ENCODE data around the gene CD2. TPM values are rescaled to one million over a fixed set of nuclear protein-coding genes. Genes with fewer than 3 reads are reported as not detected.

The CD2 gene
- total RNA-seq, 2 experiments from 2014 or later = 382 to 383 TPM

DNA sequence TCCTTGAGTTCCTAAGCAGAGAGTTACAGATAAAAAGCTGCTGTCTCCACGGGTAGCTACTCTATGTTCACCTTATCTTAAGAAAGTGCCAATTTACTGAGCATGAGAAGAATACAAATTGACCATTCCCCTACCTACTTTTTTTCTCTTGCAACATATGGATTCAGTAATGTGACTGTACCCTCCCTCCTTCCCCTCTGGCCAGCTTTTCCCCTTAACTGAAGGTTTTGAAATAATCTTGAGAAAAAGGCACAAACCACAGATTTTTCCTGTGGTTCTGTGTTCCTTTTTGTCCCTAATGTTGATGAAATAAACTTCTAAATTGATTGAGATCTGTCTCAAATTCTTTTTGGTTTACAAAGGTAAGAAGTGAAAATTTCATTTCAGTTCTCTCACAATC, 2.6 kb upstream of the CD2 start:
- POLR2A ChIA-PET = interaction anchor here (0.8 to 9.8 kb wide), 6 partner anchors 8 to 49 kb away, joined by 3 to 150 read pairs (median 4); no protein-coding TSS in a partner anchor

DNA sequence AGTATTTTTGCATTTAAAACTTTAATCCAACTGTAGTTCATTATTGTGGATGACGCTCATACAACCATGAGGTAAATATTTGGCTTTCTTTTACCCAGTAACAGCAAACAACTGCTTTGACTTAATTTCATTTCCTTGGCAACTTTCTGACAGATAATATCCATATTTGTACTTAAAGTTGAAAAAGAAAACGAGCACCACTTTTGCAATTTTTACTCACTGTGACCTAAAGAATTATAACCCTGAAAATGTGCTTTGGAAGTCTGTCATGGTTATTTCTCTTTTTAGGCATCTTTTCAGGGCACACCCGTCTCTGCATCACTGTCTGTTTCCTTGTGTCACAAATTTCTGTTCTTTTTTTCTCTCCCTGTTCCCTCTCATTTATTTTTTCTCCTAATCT, 918 bp upstream of the CD2 start:
- CTCF ChIA-PET = interaction anchor here (1.8 kb wide), 1 partner anchor 15 kb away, joined by 11 read pairs; no protein-coding TSS in a partner anchor
- POLR2A ChIA-PET = interaction anchor here (4.4 to 9.8 kb wide), 3 partner anchors 13 to 53 kb away, joined by 65 to 150 read pairs (median 84); no protein-coding TSS in a partner anchor

More for the DNA sequence above, 2.6 kb upstream of the CD2 start:
- CTCF ChIA-PET = interaction anchor here (1.1 to 1.8 kb wide), 3 partner anchors 11 to 13 kb away, joined by 4 to 10 read pairs (median 5); no protein-coding TSS in a partner anchor

DNA sequence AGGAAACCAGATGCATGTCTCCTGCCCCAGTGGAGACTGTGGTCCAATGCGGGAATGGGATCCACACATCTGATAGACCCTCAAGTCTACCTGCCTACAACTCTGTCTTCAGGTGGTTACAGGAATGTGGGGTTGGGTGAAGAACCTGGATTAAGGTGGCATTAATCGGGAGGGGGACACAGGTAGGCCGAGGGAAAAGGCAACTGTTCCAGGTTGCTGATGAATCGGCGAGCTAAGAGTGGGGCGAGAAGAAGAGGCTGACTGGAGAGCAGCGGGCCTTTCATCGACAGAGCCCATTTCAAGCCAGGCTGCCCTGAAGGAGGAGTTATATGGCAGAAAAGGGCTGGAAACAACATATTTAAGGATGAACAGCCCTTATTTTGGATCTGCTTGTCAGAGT, 836 bp downstream of the CD2 start:
- ChIA-PET POLR2A (interaction anchor here (1.0 to 9.8 kb wide), 7 partner anchors 11 to 55 kb away, joined by 3 to 150 read pairs (median 12); no protein-coding TSS in a partner anchor), CTCF (interaction anchor here (0.6 to 2.7 kb wide), 7 partner anchors 9 to 52 kb away, joined by 3 to 21 read pairs (median 5); no protein-coding TSS in a partner anchor)

DNA sequence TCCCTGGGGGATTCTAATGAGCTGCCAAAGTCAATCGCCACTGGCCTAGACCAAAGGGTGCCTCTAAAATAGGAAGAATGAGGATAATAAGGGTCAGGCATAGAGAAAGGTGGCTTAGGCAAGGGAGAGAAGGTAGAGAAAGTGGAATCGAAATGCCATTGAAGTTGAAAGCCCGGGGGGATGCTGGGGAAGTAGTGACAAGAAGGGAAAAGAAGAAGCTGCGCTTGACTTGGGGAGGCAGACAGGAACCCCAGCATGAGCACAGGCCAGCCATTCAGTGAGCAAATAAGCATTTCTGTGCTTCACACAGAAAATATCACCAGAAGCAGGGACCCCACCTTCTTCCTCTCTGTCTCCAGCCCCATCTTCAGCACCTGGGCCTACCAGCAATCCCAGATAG, 1.5 kb downstream of the CD2 start:
- ChIA-PET CTCF (interaction anchor here (1.2 to 2.7 kb wide), 5 partner anchors 9 to 51 kb away, joined by 3 to 21 read pairs (median 6); no protein-coding TSS in a partner anchor), POLR2A (interaction anchor here (1.0 to 9.8 kb wide), 7 partner anchors 11 to 53 kb away, joined by 3 to 150 read pairs (median 12); no protein-coding TSS in a partner anchor)

DNA sequence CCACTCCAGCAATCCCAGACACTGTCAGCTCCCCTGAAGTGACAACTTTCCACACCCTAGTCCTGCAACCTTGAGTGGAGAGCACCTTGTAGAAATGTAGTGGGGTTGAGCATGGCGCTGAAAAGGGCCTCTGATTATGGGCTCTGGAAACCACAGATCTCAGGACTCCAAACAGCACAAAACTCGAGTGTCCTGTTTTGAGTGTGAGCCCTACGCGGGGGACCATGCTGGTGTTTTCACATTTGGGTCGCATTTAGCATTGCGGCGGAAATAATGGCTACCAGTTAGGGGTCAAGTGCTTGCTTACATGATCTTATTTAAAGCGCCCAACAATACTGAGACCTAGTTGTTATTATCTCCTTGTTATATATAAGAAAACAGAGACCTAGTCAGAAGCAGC, 1.9 kb downstream of the CD2 start:
- CTCF ChIA-PET = interaction anchor here (0.6 to 2.7 kb wide), 7 partner anchors 8 to 49 kb away, joined by 3 to 21 read pairs (median 4); no protein-coding TSS in a partner anchor
- POLR2A ChIA-PET = interaction anchor here (0.6 to 9.8 kb wide), 8 partner anchors 10 to 53 kb away, joined by 3 to 150 read pairs (median 9); no protein-coding TSS in a partner anchor

DNA sequence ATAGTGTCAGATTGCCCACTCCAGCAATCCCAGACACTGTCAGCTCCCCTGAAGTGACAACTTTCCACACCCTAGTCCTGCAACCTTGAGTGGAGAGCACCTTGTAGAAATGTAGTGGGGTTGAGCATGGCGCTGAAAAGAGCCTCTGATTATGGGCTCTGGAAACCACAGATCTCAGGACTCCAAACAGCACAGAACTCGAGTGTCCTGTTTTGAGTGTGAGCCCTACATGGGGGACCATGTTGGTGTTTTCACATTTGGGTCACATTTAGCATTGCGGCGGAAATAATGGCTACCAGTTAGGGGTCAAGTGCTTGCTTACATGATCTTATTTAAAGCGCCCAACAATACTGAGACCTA, 4.2 kb downstream of the CD2 start:
- CTCF ChIA-PET = interaction anchor here (1.3 to 2.6 kb wide), 3 partner anchors 11 to 21 kb away, joined by 3 to 13 read pairs (median 4); no protein-coding TSS in a partner anchor
- POLR2A ChIA-PET = interaction anchor here (1.2 to 9.8 kb wide), 7 partner anchors 8 to 58 kb away, joined by 3 to 150 read pairs (median 6); no protein-coding TSS in a partner anchor

DNA sequence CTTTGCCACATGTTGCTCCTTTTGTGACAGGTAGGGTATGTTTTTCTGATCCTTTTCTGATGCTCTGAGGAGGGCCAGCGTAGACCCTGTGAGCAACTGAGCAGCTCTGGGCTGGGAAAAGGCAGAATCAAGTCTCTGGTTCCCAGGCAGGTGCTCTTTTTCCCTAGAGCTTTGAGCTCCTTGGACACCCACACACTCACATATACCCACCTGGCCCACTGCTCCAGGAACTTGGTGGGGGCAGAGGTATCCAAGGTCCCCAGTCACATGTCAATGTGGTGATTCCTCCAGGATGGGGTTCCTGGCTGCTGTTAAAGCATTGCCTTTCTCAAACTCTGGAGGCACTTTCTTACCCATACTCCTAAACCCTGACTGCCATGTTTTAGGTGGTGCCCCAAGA, 5.4 kb downstream of the CD2 start:
- ChIA-PET CTCF (interaction anchor here (1.8 to 2.6 kb wide), 2 partner anchors 10 to 22 kb away, joined by 4 to 13 read pairs; no protein-coding TSS in a partner anchor), POLR2A (interaction anchor here (0.8 to 9.8 kb wide), 7 partner anchors 7 to 57 kb away, joined by 3 to 150 read pairs (median 6); no protein-coding TSS in a partner anchor)

DNA sequence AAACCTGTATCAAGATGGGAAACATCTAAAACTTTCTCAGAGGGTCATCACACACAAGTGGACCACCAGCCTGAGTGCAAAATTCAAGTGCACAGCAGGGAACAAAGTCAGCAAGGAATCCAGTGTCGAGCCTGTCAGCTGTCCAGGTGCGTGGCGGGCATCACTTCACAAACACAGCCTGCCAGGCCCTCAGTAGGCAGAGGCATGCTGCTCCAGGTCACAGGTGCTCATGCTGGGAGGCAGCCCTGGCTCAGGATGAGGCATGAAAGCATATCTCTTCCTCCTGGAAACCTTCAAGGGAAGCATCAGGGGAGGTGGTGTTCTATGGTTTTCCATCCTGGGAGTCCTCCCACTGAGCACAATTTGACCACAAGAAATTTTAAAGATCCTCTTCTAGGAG, 6.3 kb downstream of the CD2 start:
- CTCF ChIA-PET = interaction anchor here (0.8 to 4.8 kb wide), 5 partner anchors 9 to 56 kb away, joined by 3 to 25 read pairs (median 4); no protein-coding TSS in a partner anchor
- POLR2A ChIA-PET = interaction anchor here (0.9 to 14.4 kb wide), 5 partner anchors 9 to 44 kb away, joined by 4 to 453 read pairs (median 28); no protein-coding TSS in a partner anchor

DNA sequence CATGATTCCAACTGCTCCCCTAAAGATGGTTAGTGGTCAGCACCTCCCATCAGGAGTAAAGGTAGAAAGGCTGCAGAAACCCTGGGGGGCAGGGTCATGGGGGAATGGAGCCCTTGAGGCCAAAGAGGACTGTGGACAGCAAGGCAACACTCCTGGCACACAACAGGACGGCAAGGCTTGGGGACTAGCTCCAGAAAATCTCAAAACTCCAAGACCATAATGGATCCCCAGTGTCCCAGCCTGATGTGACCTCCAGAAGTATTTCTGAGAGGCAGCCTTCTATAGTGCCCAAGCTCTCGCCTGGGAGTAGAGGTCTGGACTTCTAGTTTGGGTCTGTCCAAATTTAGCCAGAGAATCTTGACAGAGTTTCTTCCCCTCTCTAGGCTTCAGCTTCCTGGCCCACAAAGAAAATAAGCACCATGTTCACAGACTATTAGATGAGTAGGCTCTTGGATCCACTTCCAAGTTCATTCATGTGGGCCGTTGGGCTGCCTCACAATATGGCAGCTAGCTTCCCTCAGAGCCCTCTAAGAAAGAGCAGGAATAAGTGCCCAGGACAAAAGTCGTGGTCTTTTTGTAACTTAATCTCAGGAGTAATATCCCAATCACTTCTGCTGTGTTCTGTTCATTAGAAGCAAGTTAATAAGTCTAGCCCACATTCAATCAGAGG, 6.9 kb downstream of the CD2 start:
- ChIA-PET POLR2A (interaction anchor here (0.9 to 14.4 kb wide), 5 partner anchors 9 to 43 kb away, joined by 4 to 453 read pairs (median 28); no protein-coding TSS in a partner anchor), CTCF (interaction anchor here (0.7 to 4.8 kb wide), 6 partner anchors 8 to 56 kb away, joined by 3 to 25 read pairs (median 4); no protein-coding TSS in a partner anchor)

DNA sequence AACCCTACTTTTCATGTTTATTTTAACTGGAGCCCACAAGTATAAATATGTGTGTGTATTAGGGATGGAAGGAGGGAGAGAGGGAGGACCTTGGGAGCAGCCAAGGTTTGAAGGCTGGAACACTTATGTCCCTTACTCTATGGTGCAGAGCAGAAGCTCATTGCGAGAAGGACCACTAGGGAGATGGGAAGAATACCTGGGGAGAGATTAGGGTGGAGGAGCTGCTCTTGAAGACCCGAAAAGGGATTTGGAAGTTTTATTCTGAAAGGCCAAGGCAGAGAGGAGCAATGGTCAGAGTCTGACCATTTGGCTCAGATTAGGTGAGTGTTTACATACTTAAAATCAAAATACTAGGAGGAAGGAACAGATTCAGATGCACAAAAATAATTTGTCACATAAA, 8.1 kb downstream of the CD2 start:
- ChIA-PET POLR2A (interaction anchor here (1.6 to 14.4 kb wide), 6 partner anchors 7 to 53 kb away, joined by 5 to 453 read pairs (median 89); partner anchors contain the start of gene CD2), CTCF (interaction anchor here (0.8 to 5.3 kb wide), 7 partner anchors 7 to 45 kb away, joined by 4 to 50 read pairs (median 12); partner anchors contain the start of gene CD2)

DNA sequence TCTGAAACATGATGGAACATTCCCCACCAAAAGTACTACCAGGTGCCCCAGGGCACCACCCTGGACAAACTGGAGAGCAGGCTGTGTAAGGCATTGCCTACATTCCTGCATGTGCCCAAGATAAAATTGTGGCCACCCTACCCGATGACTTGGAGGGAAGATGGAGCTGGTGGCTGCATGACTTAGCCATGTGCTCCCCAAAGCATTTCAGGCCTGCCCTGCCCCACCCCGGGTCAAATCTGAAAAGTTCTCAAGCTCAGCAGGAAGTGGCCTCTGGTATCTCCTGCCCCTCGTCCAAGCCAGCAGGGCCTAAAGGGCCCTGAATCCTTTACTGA, 8.5 kb downstream of the CD2 start:
- CTCF ChIA-PET = interaction anchor here (0.8 to 5.3 kb wide), 10 partner anchors 8 to 65 kb away, joined by 3 to 50 read pairs (median 6); partner anchors contain the start of gene CD2

DNA sequence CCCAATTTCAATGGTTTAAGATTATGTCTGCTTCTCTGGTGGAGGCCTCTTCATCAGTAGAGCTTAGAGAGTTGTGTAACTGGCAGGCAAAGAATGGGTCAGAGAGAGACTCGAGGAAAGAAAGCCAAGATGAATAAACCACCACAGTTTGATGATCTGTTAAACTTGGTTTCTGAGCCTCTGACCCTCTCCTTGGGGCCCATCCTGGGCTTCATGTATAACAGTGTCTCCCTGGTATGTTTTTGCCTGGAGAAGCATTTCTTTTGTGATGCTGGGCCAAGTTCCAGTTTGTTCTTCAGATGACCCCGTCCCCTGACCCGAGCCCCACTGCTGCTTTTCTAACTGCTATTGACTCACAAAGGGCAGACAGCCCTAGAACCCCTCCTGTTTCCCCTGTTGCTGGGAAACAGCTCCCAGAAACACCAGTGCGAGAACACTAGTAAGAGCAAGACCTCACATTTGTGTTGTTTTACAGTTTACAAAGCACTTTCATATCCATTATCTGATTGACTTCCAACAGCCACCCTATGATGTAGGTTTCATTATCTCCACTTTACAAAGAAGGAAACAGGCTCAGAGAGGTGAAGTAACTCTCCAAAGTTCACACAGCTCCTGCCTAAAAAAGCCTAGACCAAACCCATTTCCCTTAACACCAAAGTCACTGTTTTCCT, 9.0 kb downstream of the CD2 start:
- ChIA-PET POLR2A (interaction anchor here (0.8 to 14.4 kb wide), 8 partner anchors 8 to 297 kb away, joined by 3 to 453 read pairs (median 21); partner anchors contain the start of genes CD2 and TTF2), CTCF (interaction anchor here (0.8 to 5.3 kb wide), 14 partner anchors 8 to 64 kb away, joined by 3 to 50 read pairs (median 8); partner anchors contain the start of gene CD2)

More for the DNA sequence above, 8.5 kb downstream of the CD2 start:
- POLR2A ChIA-PET = interaction anchor here (0.8 to 14.4 kb wide), 8 partner anchors 8 to 298 kb away, joined by 3 to 453 read pairs (median 21); partner anchors contain the start of genes CD2 and TTF2

DNA sequence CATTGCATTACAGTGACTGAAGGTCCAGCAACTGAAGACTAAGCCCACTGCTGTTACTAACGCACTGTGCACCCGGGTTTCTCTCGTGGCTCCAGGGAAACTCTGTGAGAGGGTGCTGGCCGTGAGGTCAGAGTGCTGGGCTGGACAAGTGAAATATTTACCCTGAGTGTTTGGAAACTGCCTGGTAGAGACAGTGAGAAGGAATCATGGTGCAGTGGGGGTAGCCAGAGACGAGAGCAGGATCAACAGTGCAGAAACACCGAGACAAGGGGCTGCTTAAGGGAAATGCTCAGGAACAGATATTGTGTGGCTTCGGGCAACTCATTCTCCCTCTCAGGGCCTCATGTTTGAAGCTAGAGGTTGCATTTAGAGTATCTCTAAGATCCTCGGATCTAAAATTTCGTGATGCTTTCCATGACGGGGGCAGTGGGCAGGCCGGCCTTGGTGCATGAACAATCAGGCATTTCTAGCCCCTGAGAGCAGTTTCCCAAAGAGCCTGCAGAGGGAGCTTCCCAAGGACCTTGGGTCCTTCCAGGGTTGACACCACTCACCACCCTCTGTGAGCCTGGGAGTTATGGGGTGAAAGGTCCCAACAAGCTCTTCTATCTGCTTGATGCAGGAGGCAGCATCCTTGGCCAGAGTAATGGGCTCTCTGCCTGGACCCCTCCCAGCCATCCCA, 9.7 kb downstream of the CD2 start:
- CTCF ChIA-PET = interaction anchor here (0.9 to 5.3 kb wide), 14 partner anchors 8 to 63 kb away, joined by 3 to 50 read pairs (median 8); partner anchors contain the start of gene CD2
- POLR2A ChIA-PET = interaction anchor here (0.6 to 14.4 kb wide), 12 partner anchors 8 to 296 kb away, joined by 3 to 453 read pairs (median 14); partner anchors contain the start of genes CD2 and TTF2

DNA sequence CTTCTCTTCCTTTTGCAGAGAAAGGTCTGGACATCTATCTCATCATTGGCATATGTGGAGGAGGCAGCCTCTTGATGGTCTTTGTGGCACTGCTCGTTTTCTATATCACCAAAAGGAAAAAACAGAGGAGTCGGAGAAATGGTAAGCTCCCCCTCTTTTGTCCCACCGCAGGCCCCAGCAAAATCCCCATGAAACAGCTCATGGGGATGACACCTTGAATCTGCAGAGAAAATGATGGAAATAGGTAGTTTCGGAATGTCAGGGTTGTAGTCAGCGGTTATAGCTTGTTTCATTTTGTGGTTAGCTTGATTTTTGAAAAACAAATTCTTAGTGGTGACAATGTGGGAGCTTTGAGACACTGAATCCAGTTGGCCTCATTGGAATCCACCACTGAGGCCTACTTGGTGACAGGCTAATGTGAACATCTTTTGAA, 10.3 kb downstream of the CD2 start:
- CTCF ChIA-PET = interaction anchor here (0.9 to 5.3 kb wide), 11 partner anchors 9 to 63 kb away, joined by 3 to 50 read pairs (median 11); partner anchors contain the start of gene CD2
- POLR2A ChIA-PET = interaction anchor here (0.6 to 14.4 kb wide), 12 partner anchors 7 to 296 kb away, joined by 3 to 453 read pairs (median 10); partner anchors contain the start of genes CD2 and TTF2

DNA sequence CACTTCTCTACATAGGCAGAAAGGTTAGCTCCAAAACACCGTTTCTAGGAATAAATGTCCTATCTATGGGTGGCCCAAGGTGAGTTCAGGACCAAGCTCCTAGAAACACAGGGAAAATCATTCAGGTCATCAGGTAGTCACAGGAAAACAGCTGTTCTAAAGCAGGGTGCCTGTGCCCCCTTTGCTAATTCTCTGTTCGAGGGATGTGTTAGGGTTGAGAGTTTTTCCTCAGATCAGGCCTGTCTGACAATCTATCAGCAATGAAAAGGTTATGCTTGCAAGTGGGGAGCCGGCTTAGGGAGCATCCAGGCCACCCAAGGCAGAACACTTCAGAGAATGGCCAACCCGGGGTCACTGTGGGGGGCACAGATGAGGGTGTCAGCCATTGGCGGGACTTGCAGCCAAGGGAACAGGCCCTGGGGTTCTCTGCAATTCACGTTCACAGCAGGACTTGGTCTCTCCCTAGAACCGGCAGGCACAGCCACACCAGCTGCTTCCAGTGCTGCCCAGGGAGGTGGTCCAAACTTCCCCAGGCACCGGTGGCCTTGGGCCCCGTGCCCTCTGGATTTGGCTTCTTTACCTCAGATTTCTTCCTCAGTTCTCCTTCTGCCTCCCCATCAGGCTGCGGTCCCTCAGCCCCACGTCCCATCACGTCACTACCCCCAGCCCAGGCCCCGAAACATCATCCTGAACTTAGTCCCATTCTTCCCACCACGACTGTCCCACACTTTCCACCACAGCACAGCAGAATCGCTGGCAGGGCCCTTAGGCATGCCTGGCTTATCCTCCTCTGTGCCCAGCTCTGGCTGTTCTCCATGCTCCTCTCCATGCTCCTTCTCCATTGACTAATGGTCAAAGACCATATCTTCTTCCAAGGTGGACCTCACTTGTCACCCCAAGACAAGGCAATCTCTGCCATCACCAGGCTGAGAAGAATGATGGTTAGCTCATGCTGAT, 11.0 kb downstream of the CD2 start:
- CTCF ChIA-PET = interaction anchor here (0.9 to 5.3 kb wide), 12 partner anchors 10 to 62 kb away, joined by 3 to 50 read pairs (median 10); partner anchors contain the start of gene CD2
- POLR2A ChIA-PET = interaction anchor here (0.9 to 14.4 kb wide), 11 partner anchors 7 to 295 kb away, joined by 3 to 453 read pairs (median 14); partner anchors contain the start of genes CD2 and TTF2

DNA sequence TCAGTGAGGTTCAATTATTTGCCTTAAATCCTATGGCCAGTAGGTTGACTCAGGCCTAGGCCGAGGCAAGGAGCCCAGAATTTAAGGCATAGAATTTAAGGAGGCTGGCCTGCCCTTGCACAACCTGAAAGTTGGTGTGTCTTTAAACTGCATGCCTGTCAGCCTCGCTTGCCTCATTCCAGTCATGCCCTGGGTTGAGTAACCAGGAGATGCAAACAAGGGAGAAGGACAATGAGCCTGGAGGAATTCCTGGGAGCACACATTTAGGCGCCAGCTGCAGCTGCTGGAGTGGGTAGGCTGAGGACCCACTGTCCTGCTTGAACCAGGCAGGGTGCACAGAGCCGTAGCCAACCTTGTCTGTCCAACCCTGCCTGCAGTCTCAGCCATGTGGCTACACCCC, 11.7 kb downstream of the CD2 start:
- ChIA-PET CTCF (interaction anchor here (1.2 to 5.3 kb wide), 3 partner anchors 11 to 38 kb away, joined by 7 to 50 read pairs (median 21); partner anchors contain the start of gene CD2), POLR2A (interaction anchor here (2.4 to 14.4 kb wide), 4 partner anchors 11 to 294 kb away, joined by 17 to 453 read pairs (median 160); partner anchors contain the start of genes CD2 and TTF2)

Data from activated CD8-positive, alpha-beta memory T cell treated with anti-CD3 and anti-CD28 coated beads for 36 hours (primary cell).